ENCODE measurements around the gene AKR7A2.

DNA sequence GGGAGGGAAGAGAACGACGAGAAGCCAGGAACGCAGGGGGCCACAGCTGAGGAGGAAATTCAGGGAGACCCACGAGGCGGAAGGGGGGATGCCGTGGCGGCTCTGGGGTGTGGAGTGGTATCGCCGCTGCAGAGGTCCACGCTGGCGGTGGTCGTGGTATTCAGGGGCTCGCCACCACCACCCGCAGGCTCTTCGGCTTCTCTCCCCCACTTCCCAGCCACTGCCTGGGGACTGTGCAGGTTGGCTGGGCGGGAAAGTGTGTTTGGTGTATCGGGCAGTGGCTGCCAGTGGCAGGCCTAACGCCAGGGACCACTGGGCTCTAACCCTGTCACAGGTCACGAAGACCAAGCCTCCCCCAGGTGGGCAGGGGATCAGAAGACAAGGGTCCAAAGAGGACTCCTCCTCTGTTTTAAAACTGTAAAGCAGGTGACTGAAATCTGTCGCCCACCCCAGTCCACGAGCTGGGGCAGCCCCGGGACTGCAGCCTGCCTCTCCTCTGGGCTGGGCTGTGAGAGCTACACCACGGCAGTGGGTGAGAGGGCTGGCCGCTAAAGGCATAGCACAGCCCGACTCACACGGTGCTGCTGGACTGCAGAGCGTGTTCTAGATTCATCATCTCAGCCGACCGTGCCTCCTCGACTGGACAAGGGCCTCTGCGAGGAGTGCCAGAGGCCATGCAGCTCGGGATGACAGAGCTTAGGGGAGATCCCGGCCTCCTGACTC, 31.1 kb upstream of the AKR7A2 start:
- TF ChIP-seq EP300 (IDR thresholded peaks at IDR 0.05), result no peak
- TF ChIP-seq POLR2A (IDR thresholded peaks at IDR 0.05), result no peak
- TF ChIP-seq, protein P1, sequence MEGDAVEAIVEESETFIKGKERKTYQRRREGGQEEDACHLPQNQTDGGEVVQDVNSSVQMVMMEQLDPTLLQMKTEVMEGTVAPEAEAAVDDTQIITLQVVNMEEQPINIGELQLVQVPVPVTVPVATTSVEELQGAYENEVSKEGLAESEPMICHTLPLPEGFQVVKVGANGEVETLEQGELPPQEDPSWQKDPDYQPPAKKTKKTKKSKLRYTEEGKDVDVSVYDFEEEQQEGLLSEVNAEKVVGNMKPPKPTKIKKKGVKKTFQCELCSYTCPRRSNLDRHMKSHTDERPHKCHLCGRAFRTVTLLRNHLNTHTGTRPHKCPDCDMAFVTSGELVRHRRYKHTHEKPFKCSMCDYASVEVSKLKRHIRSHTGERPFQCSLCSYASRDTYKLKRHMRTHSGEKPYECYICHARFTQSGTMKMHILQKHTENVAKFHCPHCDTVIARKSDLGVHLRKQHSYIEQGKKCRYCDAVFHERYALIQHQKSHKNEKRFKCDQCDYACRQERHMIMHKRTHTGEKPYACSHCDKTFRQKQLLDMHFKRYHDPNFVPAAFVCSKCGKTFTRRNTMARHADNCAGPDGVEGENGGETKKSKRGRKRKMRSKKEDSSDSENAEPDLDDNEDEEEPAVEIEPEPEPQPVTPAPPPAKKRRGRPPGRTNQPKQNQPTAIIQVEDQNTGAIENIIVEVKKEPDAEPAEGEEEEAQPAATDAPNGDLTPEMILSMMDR (IDR thresholded peaks at IDR 0.05), result no peak
- no peak for TF ChIP-seq POLR2AphosphoS5 (IDR thresholded peaks at IDR 0.05)
